Nephron progenitor cell (in vitro differentiated cells): Measurements from ENCODE around the gene TBC1D22B.

Experiments
- DNase-seq: peaks from one replicate; pipeline ENCODE4 v3.0.0; 2021
- H3K27ac Mint-ChIP-seq: 2 replicates; pipeline ENCODE4 v1.8.0; 2021; ENCODE audit warnings: mild to moderate bottlenecking, moderate library complexity, mixed read lengths
- H3K27me3 Mint-ChIP-seq: 2 replicates; pipeline ENCODE4 v1.8.0; 2021; ENCODE audit warnings: mild to moderate bottlenecking, low read depth, mixed read lengths; ENCODE audit not compliant: poor library complexity
- H3K36me3 Mint-ChIP-seq: 2 replicates; pipeline ENCODE4 v1.8.0; 2021; ENCODE audit warnings: low read depth, mixed read lengths
- H3K4me1 Mint-ChIP-seq: 2 replicates; pipeline ENCODE4 v1.8.0; 2021; ENCODE audit warnings: mixed read lengths
- H3K4me3 Mint-ChIP-seq: 2 replicates; pipeline ENCODE4 v1.8.0; 2021; ENCODE audit warnings: mild to moderate bottlenecking, moderate library complexity, mixed read lengths
- H3K9me3 Mint-ChIP-seq: 2 replicates; pipeline ENCODE4 v1.8.0; 2021; ENCODE audit warnings: mild to moderate bottlenecking, moderate library complexity, mixed read lengths
- CTCF ChIP-seq: fragments of 200-600 bp; sonication (generic); IDR thresholded peaks from 2 replicates; pipeline ENCODE4 v1.5.0; 2021; ENCODE audit warnings: antibody characterized with exemption

The TBC1D22B gene

GRCh38 chr6:37347670-37348111 is 90.1 kb downstream of the TBC1D22B start:
- H3K27ac Mint-ChIP-seq = no peak overlapping the region
- no peak for TF ChIP-seq CTCF

GRCh38 chr6:37351027-37351426 is 93.5 kb downstream of the TBC1D22B start:
- Mint-ChIP-seq H3K27me3 (peaks cover 44% of the 10 kb centered on the region), H3K4me3 (no peak overlapping the region), H3K9me3 (peaks cover 12% of the 10 kb centered on the region), H3K36me3 (no peaks in the 10 kb centered on the region), H3K4me1 (peaks cover 19% of the 10 kb centered on the region), H3K27ac (no peak overlapping the region)
- no peak for DNase-seq
- no peak for TF ChIP-seq CTCF

More at GRCh38 chr6:37347670-37348111, 90.1 kb downstream of the TBC1D22B start:
- Mint-ChIP-seq H3K27me3 (peaks cover 57% of the 10 kb centered on the region), H3K4me1 (no peaks in the 10 kb centered on the region), H3K9me3 (peaks cover 11% of the 10 kb centered on the region), H3K36me3 (no peaks in the 10 kb centered on the region), H3K4me3 (no peak overlapping the region)
- DNase-seq = no peak

- H3K4me3 Mint-ChIP-seq = peak overlapping the region; percentile 18
- TF ChIP-seq CTCF = no peak
- no peaks in the 10 kb centered on the region for H3K36me3 Mint-ChIP-seq
- peaks cover 33% of the 10 kb centered on the region for H3K4me1 Mint-ChIP-seq
- peaks cover 5% of the 10 kb centered on the region for H3K9me3 Mint-ChIP-seq
- DNase-seq = no peak
- H3K27me3 Mint-ChIP-seq = peaks cover 41% of the 10 kb centered on the region
- no peak overlapping the region for H3K27ac Mint-ChIP-seq
Measured at GRCh38 chr6:37352384-37352783, 94.8 kb downstream of the TBC1D22B start.

- Mint-ChIP-seq H3K4me1 (peaks cover 38% of the 10 kb centered on the region), H3K36me3 (no peaks in the 10 kb centered on the region), H3K9me3 (peaks cover 5% of the 10 kb centered on the region), H3K27me3 (peaks cover 32% of the 10 kb centered on the region), H3K4me3 (peak within 1 kb of the TSS; percentile 95), H3K27ac (peak within 1 kb of the TSS; percentile 20)
- no peak for TF ChIP-seq CTCF
- peak; percentile 94 for DNase-seq
Measured at GRCh38 chr6:37353761-37354525, 96.4 kb downstream of the TBC1D22B start, which contains the start of gene RNF8. TSS of gene RNF8 (plus strand) at chr6:37353983. CDS start at chr6:37354165, 182 bp downstream.

- Mint-ChIP-seq H3K9me3 (peaks cover 5% of the 10 kb centered on the region), H3K4me1 (peaks cover 38% of the 10 kb centered on the region), H3K27me3 (peaks cover 24% of the 10 kb centered on the region), H3K4me3 (peak overlapping the region; percentile 95), H3K36me3 (no peaks in the 10 kb centered on the region), H3K27ac (peak overlapping the region; percentile 20)
- DNase-seq = peak; percentile 57
- TF ChIP-seq CTCF = no peak
Measured at GRCh38 chr6:37354526-37355384, 97.2 kb downstream of the TBC1D22B start.
